ENCODE results near the gene UNC50.

UNC50 gene

GRCh38 chr2:98608116-98608961, at the start of gene UNC50, which contains the start of gene COA5:
UNC50 (plus strand) TSS chr2:98608589; CDS start chr2:98609760, 1,171 bp downstream.
COA5 (minus strand) TSS chr2:98608512; CDS start chr2:98608405, 107 bp downstream.
- peak; percentile 78 to 89 (median 82) for DNase-seq (ENCODE audit: low read depth in 2 of 3, low spot score in 2 of 3)

- DNase-seq (ENCODE audit: low read depth in 2 of 3, low spot score in 2 of 3), result no peak
Observed at GRCh38 chr2:98558852-98559530, 49.4 kb upstream of the UNC50 start.

GRCh38 chr2:98559581-98559980, 48.8 kb upstream of the UNC50 start:
- DNase-seq (ENCODE audit: low read depth in 2 of 3, low spot score in 2 of 3), result no peak

GRCh38 chr2:98560256-98560771, 48.1 kb upstream of the UNC50 start:
- no peak for DNase-seq (ENCODE audit: low read depth in 2 of 3, low spot score in 2 of 3)

GRCh38 chr2:98561018-98561417, 47.4 kb upstream of the UNC50 start:
- DNase-seq (ENCODE audit: low read depth in 2 of 3, low spot score in 2 of 3), result no peak

GRCh38 chr2:98561902-98562695, 46.3 kb upstream of the UNC50 start:
- DNase-seq (ENCODE audit: low read depth in 2 of 3, low spot score in 2 of 3), result no peak

- DNase-seq (ENCODE audit: low read depth in 2 of 3, low spot score in 2 of 3), result no peak
Observed at GRCh38 chr2:98563394-98563793, 45.0 kb upstream of the UNC50 start.

GRCh38 chr2:98564541-98565132, 43.8 kb upstream of the UNC50 start:
- DNase-seq (ENCODE audit: low read depth in 2 of 3, low spot score in 2 of 3), result no peak

GRCh38 chr2:98565286-98565860, 43.0 kb upstream of the UNC50 start:
- DNase-seq (ENCODE audit: low read depth in 2 of 3, low spot score in 2 of 3), result no peak

GRCh38 chr2:98565941-98566340, 42.4 kb upstream of the UNC50 start:
- DNase-seq (ENCODE audit: low read depth in 2 of 3, low spot score in 2 of 3), result no peak

GRCh38 chr2:98568161-98568956, 40.0 kb upstream of the UNC50 start:
- no peak for DNase-seq (ENCODE audit: low read depth in 2 of 3, low spot score in 2 of 3)

GRCh38 chr2:98569197-98569793, 39.1 kb upstream of the UNC50 start:
- DNase-seq (ENCODE audit: low read depth in 2 of 3, low spot score in 2 of 3), result peak; percentile 32 to 77 (median 76)

- DNase-seq (ENCODE audit: low read depth in 2 of 3, low spot score in 2 of 3), result no peak
Observed at GRCh38 chr2:98569915-98570314, 38.5 kb upstream of the UNC50 start.

GRCh38 chr2:98570356-98570755, 38.0 kb upstream of the UNC50 start:
- DNase-seq (ENCODE audit: low read depth in 2 of 3, low spot score in 2 of 3), result no peak

GRCh38 chr2:98571121-98571701, 37.2 kb upstream of the UNC50 start:
- DNase-seq (ENCODE audit: low read depth in 2 of 3, low spot score in 2 of 3), result no peak

- DNase-seq (ENCODE audit: low read depth in 2 of 3, low spot score in 2 of 3), result no peak
Observed at GRCh38 chr2:98571796-98572195, 36.6 kb upstream of the UNC50 start.

- no peak for DNase-seq (ENCODE audit: low read depth in 2 of 3, low spot score in 2 of 3)
Observed at GRCh38 chr2:98572211-98572610, 36.2 kb upstream of the UNC50 start.

- no peak for DNase-seq (ENCODE audit: low read depth in 2 of 3, low spot score in 2 of 3)
Observed at GRCh38 chr2:98572676-98573075, 35.7 kb upstream of the UNC50 start.

GRCh38 chr2:98573426-98573825, 35.0 kb upstream of the UNC50 start:
- DNase-seq (ENCODE audit: low read depth in 2 of 3, low spot score in 2 of 3), result no peak

Data from activated CD8-positive, alpha-beta memory T cell treated with anti-CD3 and anti-CD28 coated beads for 48 hours (primary cell).